HFFc6 (cell line): ENCODE measurements around the gene WDR33. TPM values are rescaled to one million over a fixed set of nuclear protein-coding genes. Genes with fewer than 3 reads are reported as not detected.

ENCODE experiments used
- DNase-seq: peaks from one replicate; pipeline ENCODE4 v3.0.0-alpha.2; 2018
- H3K27ac Mint-ChIP-seq: 2 replicates; pipeline ENCODE4 v1.8.0; 2020; ENCODE audit warnings: mild to moderate bottlenecking, mixed read lengths
- H3K27me3 Mint-ChIP-seq: 2 replicates; pipeline ENCODE4 v1.8.0; 2021; ENCODE audit warnings: mild to moderate bottlenecking, moderate library complexity, mixed read lengths; ENCODE audit not compliant: insufficient read depth
- H3K36me3 Mint-ChIP-seq: 2 replicates; pipeline ENCODE4 v1.8.0; 2021; ENCODE audit warnings: low read depth, mixed read lengths
- H3K4me1 Mint-ChIP-seq: 2 replicates; pipeline ENCODE4 v1.8.0; 2020; ENCODE audit warnings: low read depth, mixed read lengths
- H3K4me3 Mint-ChIP-seq: 2 replicates; pipeline ENCODE4 v1.8.0; 2020; ENCODE audit warnings: mild to moderate bottlenecking, moderate library complexity, mixed read lengths
- H3K9me3 Mint-ChIP-seq: 2 replicates; pipeline ENCODE4 v1.8.0; 2020; ENCODE audit warnings: mild to moderate bottlenecking, mixed read lengths
- total RNA-seq, 6 experiments: library from RNA; stranded (reverse); fragmentation: NEBNext Ultra II Directional; extraction: Animal tissue kit (Norgen Biotek cat#: 25700); gene quantifications; 2 replicates in 1 of 6; 3 replicates in 5 of 6; pipeline ENCODE4 v1.2.3, GENCODE V29; 2021
- TF ChIP-seq, protein P1 (sequence below): fragments of 200-600 bp; sonication (generic); IDR thresholded peaks from 2 replicates; pipeline ENCODE4 v1.5.0; 2021; ENCODE audit warnings: antibody characterized with exemption, mild to moderate bottlenecking

The WDR33 gene
- total RNA-seq, 6 experiments from 2014 or later: 36.3 to 40.1 (median 39.4) TPM

DNA sequence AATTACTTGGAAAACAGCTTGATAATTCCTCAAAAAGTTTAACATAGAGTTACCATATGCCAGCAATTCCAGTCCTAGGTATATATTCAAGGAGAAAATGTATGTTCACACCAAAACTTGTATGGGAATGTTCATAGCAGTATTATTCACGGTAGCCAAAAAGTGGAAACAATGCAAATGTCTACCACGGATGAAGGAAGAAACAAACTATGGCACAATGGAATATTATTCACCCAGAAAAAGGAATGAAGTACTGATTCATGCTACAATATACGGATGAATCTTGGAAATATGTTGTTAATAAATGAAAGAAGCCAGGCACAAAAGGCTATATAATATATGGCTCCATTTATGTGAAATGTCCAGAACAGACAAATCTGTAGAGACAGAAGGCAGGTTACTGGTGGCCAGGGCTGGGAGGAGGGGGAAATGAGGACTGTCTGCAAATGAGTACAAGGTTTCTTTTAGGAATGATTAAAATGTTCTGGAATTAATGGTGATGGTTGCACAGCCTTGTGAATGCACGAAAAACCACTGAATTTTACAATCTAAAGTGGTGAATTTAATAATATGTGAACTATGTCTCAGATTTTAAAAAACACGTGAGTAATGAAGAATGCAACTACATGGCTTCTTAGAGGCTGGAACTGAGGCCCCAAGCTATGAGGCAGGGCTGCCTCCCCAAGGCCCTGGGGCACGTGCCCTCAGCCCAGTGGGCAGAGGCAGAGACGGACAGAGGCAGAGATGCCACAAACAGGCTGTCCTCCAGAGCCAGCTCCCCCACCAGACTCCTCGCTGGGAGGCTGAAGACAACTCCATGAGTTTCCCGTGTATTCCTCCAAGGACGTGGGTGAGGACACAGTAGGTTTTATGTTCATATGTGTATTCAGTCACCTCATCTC lies 140.7 kb downstream of the WDR33 start:
- peaks cover 2% of the 10 kb centered on the region; the same call in 1 of the 2 replicates for H3K27me3 Mint-ChIP-seq
- peak; percentile 17 for DNase-seq
- no peaks in the 10 kb centered on the region for H3K9me3 Mint-ChIP-seq
- H3K4me3 Mint-ChIP-seq: no peak overlapping the region
- TF ChIP-seq, protein P1, sequence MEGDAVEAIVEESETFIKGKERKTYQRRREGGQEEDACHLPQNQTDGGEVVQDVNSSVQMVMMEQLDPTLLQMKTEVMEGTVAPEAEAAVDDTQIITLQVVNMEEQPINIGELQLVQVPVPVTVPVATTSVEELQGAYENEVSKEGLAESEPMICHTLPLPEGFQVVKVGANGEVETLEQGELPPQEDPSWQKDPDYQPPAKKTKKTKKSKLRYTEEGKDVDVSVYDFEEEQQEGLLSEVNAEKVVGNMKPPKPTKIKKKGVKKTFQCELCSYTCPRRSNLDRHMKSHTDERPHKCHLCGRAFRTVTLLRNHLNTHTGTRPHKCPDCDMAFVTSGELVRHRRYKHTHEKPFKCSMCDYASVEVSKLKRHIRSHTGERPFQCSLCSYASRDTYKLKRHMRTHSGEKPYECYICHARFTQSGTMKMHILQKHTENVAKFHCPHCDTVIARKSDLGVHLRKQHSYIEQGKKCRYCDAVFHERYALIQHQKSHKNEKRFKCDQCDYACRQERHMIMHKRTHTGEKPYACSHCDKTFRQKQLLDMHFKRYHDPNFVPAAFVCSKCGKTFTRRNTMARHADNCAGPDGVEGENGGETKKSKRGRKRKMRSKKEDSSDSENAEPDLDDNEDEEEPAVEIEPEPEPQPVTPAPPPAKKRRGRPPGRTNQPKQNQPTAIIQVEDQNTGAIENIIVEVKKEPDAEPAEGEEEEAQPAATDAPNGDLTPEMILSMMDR: no peak
- peak overlapping the region; percentile 29; the same call in 1 of the 2 replicates for H3K27ac Mint-ChIP-seq
- peaks cover 9% of the 10 kb centered on the region; the same call in 1 of the 2 replicates for H3K36me3 Mint-ChIP-seq
- H3K4me1 Mint-ChIP-seq: peaks cover 47% of the 10 kb centered on the region

DNA sequence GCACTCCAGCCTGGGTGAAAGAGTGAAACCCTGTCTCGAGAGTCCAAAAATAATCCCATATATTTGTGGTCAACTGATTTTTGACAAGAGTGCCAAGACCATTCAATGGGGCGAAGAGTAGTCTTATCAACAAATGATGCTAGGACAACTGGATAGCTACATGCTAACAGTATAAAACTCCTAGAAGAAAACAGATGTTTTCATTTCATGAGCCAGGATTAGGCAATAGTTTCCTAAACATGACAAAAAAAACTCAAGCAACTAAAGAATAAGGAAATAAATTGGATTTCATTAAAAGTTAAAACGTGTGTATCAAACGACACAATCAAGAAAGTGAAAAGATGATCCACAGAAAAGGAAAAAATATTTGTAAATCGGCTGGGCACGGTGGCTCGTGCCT lies 141.9 kb downstream of the WDR33 start:
- Mint-ChIP-seq H3K9me3 (no peaks in the 10 kb centered on the region), H3K27ac (no peak overlapping the region), H3K36me3 (peaks cover 9% of the 10 kb centered on the region; the same call in 1 of the 2 replicates), H3K4me1 (peaks cover 42% of the 10 kb centered on the region), H3K27me3 (no peaks in the 10 kb centered on the region), H3K4me3 (no peak overlapping the region)
- TF ChIP-seq, protein P1: no peak
- no peak for DNase-seq

DNA sequence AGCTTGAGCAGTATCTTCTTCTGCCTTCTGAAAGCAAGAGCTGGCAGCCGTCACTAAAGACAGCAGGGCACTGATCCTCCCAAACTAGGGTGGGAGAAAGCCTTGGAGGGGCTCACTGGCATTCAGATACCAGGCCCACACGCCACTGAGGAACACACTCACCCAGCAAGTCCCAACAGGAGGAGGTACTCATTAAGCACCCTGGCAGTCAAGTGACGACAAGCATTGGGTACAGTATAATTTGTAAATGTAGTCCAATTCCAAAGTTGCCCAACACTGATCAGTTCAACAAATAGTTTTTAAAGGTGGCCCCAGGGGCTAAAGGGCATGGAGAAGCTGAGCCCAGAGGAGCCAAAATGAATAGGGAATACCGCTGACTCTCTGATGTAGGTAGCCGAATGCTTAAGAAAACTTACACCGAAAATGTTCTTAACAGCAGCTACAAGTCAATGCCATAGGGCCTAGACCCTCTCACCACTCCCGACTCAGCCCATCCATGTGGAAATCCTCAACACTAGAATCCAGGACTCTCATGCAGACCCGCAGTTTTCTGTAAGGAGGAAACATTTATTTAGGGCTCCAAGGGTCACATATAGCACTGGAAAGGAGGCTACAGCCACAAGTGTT lies 145.6 kb downstream of the WDR33 start:
- Mint-ChIP-seq H3K27ac (no peak overlapping the region), H3K36me3 (peaks cover 12% of the 10 kb centered on the region), H3K27me3 (0 out of 2 replicates have a peak, but pooled peaks cover 1% of the 10 kb centered on the region), H3K4me3 (no peak overlapping the region), H3K9me3 (no peaks in the 10 kb centered on the region), H3K4me1 (peaks cover 41% of the 10 kb centered on the region)
- no peak for DNase-seq
- TF ChIP-seq, protein P1: no peak

DNA sequence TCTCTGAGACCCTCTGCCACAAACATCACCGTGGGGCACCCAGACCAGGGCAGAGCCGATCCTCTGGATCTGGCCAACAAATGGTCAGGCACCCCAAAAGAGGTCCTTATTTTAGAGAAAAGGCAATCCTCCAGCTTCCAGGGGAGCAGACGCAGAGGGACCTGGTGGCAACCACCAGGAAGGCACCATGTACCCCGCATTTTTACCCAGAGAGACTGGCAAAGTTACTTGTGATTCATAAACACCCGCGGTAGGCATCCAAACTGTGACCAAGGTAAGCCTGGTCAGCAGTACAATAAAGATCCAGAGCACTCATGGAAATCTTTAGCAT lies 146.1 kb downstream of the WDR33 start:
- DNase-seq: no peak
- peaks cover 36% of the 10 kb centered on the region for H3K4me1 Mint-ChIP-seq
- no peak overlapping the region for H3K4me3 Mint-ChIP-seq
- H3K27ac Mint-ChIP-seq: no peak overlapping the region
- TF ChIP-seq, protein P1: no peak
- H3K9me3 Mint-ChIP-seq: no peaks in the 10 kb centered on the region
- peaks cover 12% of the 10 kb centered on the region for H3K36me3 Mint-ChIP-seq
- 0 out of 2 replicates have a peak, but pooled peaks cover 1% of the 10 kb centered on the region for H3K27me3 Mint-ChIP-seq

DNA sequence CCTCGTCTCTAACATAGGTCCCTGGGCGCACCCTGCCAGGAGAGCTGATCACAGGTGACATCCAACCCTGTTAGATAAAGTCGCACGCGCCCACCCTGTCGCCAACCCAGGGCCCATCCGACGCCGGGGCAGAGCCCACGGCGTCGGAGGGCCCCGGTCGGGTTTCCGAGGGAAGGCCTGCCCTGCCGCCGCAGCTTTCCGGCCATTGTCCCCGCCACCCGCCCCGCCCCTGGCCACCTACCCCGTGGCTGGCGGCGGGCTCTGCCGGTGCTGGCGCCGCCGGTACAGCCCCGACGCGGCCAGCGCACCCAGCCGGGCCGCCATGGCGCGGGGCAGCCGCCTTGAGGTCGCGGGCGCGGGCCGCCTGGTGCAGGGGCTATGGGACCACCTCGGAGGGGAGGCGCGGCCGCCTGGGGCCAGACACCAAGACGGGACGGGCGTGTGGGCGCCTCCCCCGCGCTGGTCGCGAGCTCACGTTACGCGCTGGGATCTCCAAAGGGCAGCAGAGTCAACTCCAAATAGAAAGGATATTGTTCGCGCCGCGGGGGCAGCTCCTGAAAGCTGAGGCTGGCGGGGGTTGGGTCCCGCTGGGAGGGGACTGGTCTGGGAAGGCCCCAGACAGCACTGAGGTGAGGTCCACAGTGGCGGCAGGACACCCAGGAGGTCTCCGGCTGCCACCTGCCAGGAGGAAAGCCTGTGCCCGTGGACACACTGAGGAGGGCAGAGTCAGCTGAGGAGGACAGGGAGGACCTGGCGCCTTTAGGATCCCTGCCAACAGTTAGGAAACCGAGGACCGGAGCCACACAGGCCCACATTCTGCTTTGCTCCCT lies 146.7 kb downstream of the WDR33 start:
- Mint-ChIP-seq H3K4me3 (no peak overlapping the region), H3K27me3 (0 out of 2 replicates have a peak, but pooled peaks cover 1% of the 10 kb centered on the region), H3K4me1 (peaks cover 32% of the 10 kb centered on the region), H3K36me3 (peaks cover 14% of the 10 kb centered on the region), H3K9me3 (no peaks in the 10 kb centered on the region), H3K27ac (no peak overlapping the region)
- TF ChIP-seq, protein P1: no peak
- no peak for DNase-seq
